ENCODE measurements around the gene PPP2R5E. TPM values are rescaled to one million over a fixed set of nuclear protein-coding genes. Genes with fewer than 3 reads are reported as not detected.

Gene PPP2R5E
- total RNA-seq, 4 donors from 2014 or later = 10.5 to 45.2 (median 27.8) TPM

GRCh38 chr14:63421919-63422318, 121.3 kb downstream of the PPP2R5E start:
- H3K4me3 ChIP-seq = no peak overlapping the region

GRCh38 chr14:63421226-63421625, 122.0 kb downstream of the PPP2R5E start:
- no peak overlapping the region for H3K4me3 ChIP-seq
- H3K36me3 ChIP-seq = peaks cover 0 to 9% (median 0%) of the 10 kb centered on the region in 4 donors
- WGBS, 2 donors (ENCODE audit: low coverage in 1 of 2) = 83 to 92% methylated on average over 2 of the region's 2 CpGs

More at GRCh38 chr14:63421919-63422318, 121.3 kb downstream of the PPP2R5E start:
- H3K9me3 ChIP-seq = no peaks in the 10 kb centered on the region
- DNase-seq = no peak
- TF ChIP-seq EP300 (IDR thresholded peaks at IDR 0.05; ENCODE audit: low read depth) = no peak
- TF ChIP-seq POLR2A (IDR thresholded peaks at IDR 0.05) = no peak
- no peak for TF ChIP-seq POLR2AphosphoS5 (IDR thresholded peaks at IDR 0.05)
- no peak for TF ChIP-seq CTCF (IDR thresholded peaks at IDR 0.05)
- H3K27ac ChIP-seq = no peak overlapping the region
- in situ Hi-C loops (cut with MboI; ENCODE audit: low pct_ligation_motif_present in 1 of 4, low pct_unique_long_range_greater_than_20kb in 1 of 4, low sequenced_read_pairs in 3 of 4) = no loop called here
- no peaks in the 10 kb centered on the region for H3K27me3 ChIP-seq
- peaks cover 0 to 9% (median 0%) of the 10 kb centered on the region in 4 donors for H3K36me3 ChIP-seq
- 75 to 80% methylated on average over 3 of the region's 3 CpGs for WGBS, 2 donors (ENCODE audit: low coverage in 1 of 2)
- intact Hi-C loops (cut with DNase I; ENCODE audit: low total_unique reads) = no loop called here
- peaks cover 0 to 10% (median 0%) of the 10 kb centered on the region in 4 donors for H3K4me1 ChIP-seq

GRCh38 chr14:63418020-63418419, 125.2 kb downstream of the PPP2R5E start:
- DNase-seq = no peak
- intact Hi-C loops (cut with DNase I; ENCODE audit: low total_unique reads) (no loop called here), in situ Hi-C loops (cut with MboI; ENCODE audit: low pct_ligation_motif_present in 1 of 4, low pct_unique_long_range_greater_than_20kb in 1 of 4, low sequenced_read_pairs in 3 of 4) (no loop called here)
- Histone ChIP-seq H3K27ac (no peak overlapping the region), H3K27me3 (no peaks in the 10 kb centered on the region), H3K36me3 (peaks cover 0 to 9% (median 0%) of the 10 kb centered on the region in 4 donors), H3K4me1 (no peaks in the 10 kb centered on the region), H3K9me3 (no peaks in the 10 kb centered on the region), H3K4me3 (no peak overlapping the region)
- 87% methylated on average over 3 of the region's 3 CpGs; no CpG with 5 or more reads in 1 of the 2 donors for WGBS, 2 donors (ENCODE audit: low coverage in 1 of 2)
- TF ChIP-seq POLR2AphosphoS5 (IDR thresholded peaks at IDR 0.05) (no peak), POLR2A (IDR thresholded peaks at IDR 0.05) (no peak), EP300 (IDR thresholded peaks at IDR 0.05; ENCODE audit: low read depth) (no peak), CTCF (IDR thresholded peaks at IDR 0.05) (no peak)

More at GRCh38 chr14:63421226-63421625, 122.0 kb downstream of the PPP2R5E start:
- Histone ChIP-seq H3K9me3 (no peaks in the 10 kb centered on the region), H3K27ac (no peak overlapping the region), H3K4me1 (peaks cover 0 to 10% (median 0%) of the 10 kb centered on the region in 4 donors), H3K27me3 (no peaks in the 10 kb centered on the region)
- in situ Hi-C loops (cut with MboI; ENCODE audit: low pct_ligation_motif_present in 1 of 4, low pct_unique_long_range_greater_than_20kb in 1 of 4, low sequenced_read_pairs in 3 of 4) = no loop called here
- no peak for DNase-seq
- intact Hi-C loops (cut with DNase I; ENCODE audit: low total_unique reads) = no loop called here
- TF ChIP-seq EP300 (IDR thresholded peaks at IDR 0.05; ENCODE audit: low read depth) = no peak
- no peak for TF ChIP-seq CTCF (IDR thresholded peaks at IDR 0.05)
- no peak for TF ChIP-seq POLR2A (IDR thresholded peaks at IDR 0.05)
- TF ChIP-seq POLR2AphosphoS5 (IDR thresholded peaks at IDR 0.05) = no peak

DNA sequence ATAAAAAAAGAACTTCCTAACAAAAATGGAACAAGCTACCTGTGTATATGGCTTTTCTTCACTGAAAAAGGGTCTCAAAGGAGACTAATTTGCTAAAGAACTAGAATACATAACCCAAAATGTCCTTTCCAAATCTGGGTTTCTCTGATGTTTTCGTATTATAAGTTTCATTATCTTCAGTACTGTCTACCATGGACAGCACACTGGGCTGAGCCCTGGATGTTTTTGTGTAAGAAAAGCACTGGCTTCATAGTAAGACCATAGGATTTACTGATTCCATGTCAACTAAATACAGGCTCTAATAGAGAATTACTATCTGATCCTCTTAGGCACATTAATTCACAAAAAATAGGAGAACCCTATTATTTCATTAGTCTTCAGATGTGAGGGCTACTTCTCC, 130.2 kb downstream of the PPP2R5E start:
- DNase-seq = no peak
- TF ChIP-seq POLR2AphosphoS5 (IDR thresholded peaks at IDR 0.05) (no peak), EP300 (IDR thresholded peaks at IDR 0.05; ENCODE audit: low read depth) (no peak), CTCF (IDR thresholded peaks at IDR 0.05) (no peak), POLR2A (IDR thresholded peaks at IDR 0.05) (no peak)
- 90 to 100% methylated on average over 1 of the region's 1 CpG for WGBS, 2 donors (ENCODE audit: low coverage in 1 of 2)

More for the DNA sequence above, 130.2 kb downstream of the PPP2R5E start:
- in situ Hi-C loops (cut with MboI; ENCODE audit: low pct_ligation_motif_present in 1 of 4, low pct_unique_long_range_greater_than_20kb in 1 of 4, low sequenced_read_pairs in 3 of 4) = no loop called here
- no peaks in the 10 kb centered on the region for H3K27me3 ChIP-seq
- no peaks in the 10 kb centered on the region for H3K9me3 ChIP-seq
- intact Hi-C loops (cut with DNase I; ENCODE audit: low total_unique reads) = no loop called here
- peaks cover 0 to 11% (median 0%) of the 10 kb centered on the region in 4 donors for H3K36me3 ChIP-seq
- no peak overlapping the region for H3K4me3 ChIP-seq
- no peaks in the 10 kb centered on the region for H3K4me1 ChIP-seq
- no peak overlapping the region for H3K27ac ChIP-seq

Measured in transverse colon (tissue), 4 donors.